ENCODE data around the gene COL18A1. TPM values are rescaled to one million over a fixed set of nuclear protein-coding genes. Genes with fewer than 3 reads are reported as not detected.

Gene COL18A1
- total and polyA plus RNA-seq, 11 donors: 31.7 to 109 (median 59.0) TPM

DNA sequence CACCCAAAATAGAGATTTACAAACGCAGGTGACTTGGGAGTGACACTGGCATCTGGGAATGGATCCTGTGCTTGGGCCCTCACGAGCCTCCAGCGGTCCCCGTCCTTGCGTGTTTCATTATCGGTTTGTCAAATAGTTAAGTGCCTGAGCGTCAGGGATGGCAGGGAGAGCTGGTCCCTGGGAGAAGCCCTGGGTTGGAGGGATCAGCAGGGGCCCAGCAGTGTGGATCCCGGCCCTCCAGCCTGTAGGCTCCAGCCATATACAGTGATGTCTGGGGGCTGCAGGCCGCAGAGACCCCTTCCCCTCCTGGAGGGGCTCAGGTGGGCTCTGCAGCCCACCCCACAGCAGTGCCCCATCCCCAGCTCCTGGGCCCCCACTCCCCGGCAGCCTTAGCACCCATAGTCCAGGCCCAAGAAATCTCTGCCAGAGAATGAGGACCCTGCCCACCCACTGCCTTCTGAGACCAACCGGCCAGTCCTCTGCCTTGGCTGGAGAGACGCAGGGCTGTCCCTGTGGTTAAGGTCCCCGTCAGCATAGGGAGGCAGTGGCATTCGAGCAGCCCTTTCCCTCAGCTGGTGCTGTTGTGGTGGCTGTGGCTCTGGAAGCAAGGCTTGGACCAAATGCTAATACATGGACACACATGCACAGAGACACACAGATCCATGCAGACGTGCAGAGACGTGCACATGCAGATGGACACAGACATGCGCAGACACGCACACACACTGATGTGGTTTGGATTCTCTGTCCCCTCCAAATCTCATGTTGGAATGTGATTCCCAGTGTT, 139.7 kb downstream of the COL18A1 start:
- intact Hi-C loops (cut with DNase I): loop anchor here in 1 of 10 donors (10.0 kb wide), 1 partner anchor 260 kb away; the partner anchor contains the start of gene POFUT2
- H3K27me3 ChIP-seq: no peaks in the 10 kb centered on the region
- no peaks in the 10 kb centered on the region for H3K9me3 ChIP-seq
- no peaks in the 10 kb centered on the region for H3K36me3 ChIP-seq
- H3K4me3 ChIP-seq: no peak overlapping the region
- ATAC-seq (no peak), DNase-seq (peak in 3 of 5 donors; percentile 4 to 35 (median 17))
- 87 to 94% (median 92%) methylated on average over 15 to 18 of the region's 18 CpGs for WGBS, 4 donors
- H3K4me1 ChIP-seq: peaks cover 4 to 19% (median 11%) of the 10 kb centered on the region in 12 donors
- TF ChIP-seq POLR2A (IDR thresholded peaks at IDR 0.05): no peak
- TF ChIP-seq, protein P1, sequence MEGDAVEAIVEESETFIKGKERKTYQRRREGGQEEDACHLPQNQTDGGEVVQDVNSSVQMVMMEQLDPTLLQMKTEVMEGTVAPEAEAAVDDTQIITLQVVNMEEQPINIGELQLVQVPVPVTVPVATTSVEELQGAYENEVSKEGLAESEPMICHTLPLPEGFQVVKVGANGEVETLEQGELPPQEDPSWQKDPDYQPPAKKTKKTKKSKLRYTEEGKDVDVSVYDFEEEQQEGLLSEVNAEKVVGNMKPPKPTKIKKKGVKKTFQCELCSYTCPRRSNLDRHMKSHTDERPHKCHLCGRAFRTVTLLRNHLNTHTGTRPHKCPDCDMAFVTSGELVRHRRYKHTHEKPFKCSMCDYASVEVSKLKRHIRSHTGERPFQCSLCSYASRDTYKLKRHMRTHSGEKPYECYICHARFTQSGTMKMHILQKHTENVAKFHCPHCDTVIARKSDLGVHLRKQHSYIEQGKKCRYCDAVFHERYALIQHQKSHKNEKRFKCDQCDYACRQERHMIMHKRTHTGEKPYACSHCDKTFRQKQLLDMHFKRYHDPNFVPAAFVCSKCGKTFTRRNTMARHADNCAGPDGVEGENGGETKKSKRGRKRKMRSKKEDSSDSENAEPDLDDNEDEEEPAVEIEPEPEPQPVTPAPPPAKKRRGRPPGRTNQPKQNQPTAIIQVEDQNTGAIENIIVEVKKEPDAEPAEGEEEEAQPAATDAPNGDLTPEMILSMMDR (IDR thresholded peaks at IDR 0.05): no peak
- H3K27ac ChIP-seq: no peak overlapping the region

DNA sequence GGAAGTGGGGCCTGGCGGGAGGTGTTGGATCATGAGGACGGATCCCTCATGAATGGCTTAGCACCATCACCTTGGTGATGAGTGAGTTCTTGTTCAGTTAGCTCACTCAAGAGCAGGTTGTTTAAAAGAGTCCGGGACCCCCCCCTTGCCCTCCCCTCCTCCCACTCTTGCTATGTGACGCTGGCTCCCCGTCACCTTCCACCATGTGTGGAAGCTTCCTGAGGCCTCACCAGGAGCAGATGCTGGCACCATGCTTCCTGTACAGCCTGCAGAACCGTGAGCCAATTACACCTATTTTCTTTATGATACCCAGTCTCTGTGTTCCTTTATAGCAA, 140.2 kb downstream of the COL18A1 start:
- H3K27ac ChIP-seq: no peak overlapping the region
- peak in 1 of 5 donors; percentile 28 for DNase-seq
- peaks cover 4 to 24% (median 11%) of the 10 kb centered on the region in 12 donors for H3K4me1 ChIP-seq
- ATAC-seq: no peak
- no peaks in the 10 kb centered on the region for H3K36me3 ChIP-seq
- H3K4me3 ChIP-seq: no peak overlapping the region
- TF ChIP-seq, protein P1 (IDR thresholded peaks at IDR 0.05): no peak
- TF ChIP-seq POLR2A (IDR thresholded peaks at IDR 0.05): no peak
- no peaks in the 10 kb centered on the region for H3K9me3 ChIP-seq
- intact Hi-C loops (cut with DNase I): loop anchor here in 1 of 10 donors (10.0 kb wide), 1 partner anchor 260 kb away; the partner anchor contains the start of gene POFUT2
- H3K27me3 ChIP-seq: no peaks in the 10 kb centered on the region
- 92 to 93% (median 93%) methylated on average over 6 of the region's 6 CpGs for WGBS, 4 donors

DNA sequence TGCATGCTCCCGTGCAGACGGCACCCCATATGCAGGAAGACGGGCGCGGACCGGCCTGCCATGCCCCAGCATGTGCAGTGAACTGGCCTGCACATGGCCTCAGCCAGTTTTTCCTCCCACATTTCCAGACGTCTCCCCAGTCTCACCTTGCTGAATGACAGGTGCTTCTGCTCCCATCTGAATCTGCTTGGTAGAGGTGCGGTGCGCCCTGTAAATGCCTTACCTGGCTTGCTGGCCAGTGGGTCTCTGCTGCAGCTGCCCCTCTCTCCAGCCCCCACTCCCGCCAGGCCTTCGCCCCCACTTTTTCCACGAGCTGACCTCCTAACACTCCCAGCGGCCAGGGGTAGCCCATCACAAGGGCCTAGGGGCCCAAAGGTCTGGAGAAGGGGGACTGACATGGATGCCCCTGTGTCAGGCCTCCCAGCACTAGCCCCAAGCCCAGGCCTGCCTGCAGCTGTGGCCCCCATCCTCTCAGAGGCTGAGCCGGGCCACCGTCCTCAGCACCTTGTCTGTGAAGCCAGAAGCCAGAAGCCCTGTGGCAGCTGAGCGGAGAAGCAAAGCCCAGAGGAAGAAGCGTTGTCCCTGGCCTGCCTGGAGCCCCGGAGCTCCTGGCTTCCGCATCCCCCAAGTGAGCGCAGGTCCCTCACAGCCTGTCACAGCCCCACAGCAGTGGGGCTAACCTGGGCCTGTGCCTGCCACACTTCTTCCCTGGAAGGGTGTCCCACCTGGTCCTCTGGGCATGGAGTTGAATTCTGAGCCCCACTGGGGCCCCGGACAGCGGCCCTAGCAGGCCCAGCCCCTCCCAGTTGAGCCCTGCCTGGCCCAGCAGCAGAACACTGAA, 140.9 kb downstream of the COL18A1 start:
- no peak for TF ChIP-seq POLR2A (IDR thresholded peaks at IDR 0.05)
- TF ChIP-seq, protein P1 (IDR thresholded peaks at IDR 0.05): no peak
- ATAC-seq (no peak), DNase-seq (peak in 2 of 5 donors; percentile 13 to 34)
- intact Hi-C loops (cut with DNase I): loop anchor here in 1 of 10 donors (10.0 kb wide), 1 partner anchor 261 kb away; the partner anchor contains the start of gene POFUT2
- Histone ChIP-seq H3K27ac (no peak overlapping the region), H3K4me3 (no peak overlapping the region), H3K36me3 (no peaks in the 10 kb centered on the region), H3K27me3 (no peaks in the 10 kb centered on the region), H3K4me1 (peaks cover 4 to 28% (median 11%) of the 10 kb centered on the region in 12 donors), H3K9me3 (no peaks in the 10 kb centered on the region)
- WGBS, 4 donors: 89 to 94% (median 90%) methylated on average over 14 to 22 of the region's 22 CpGs
